ENCODE results near the gene TUBB4B. TPM values are rescaled to one million over a fixed set of nuclear protein-coding genes. Genes with fewer than 3 reads are reported as not detected.
"Not testable (repeated sequence)": the region's sequence is repeated elsewhere in the genome, so short reads cannot be mapped to it uniquely, and the experiment has no call there.

TUBB4B gene
- total RNA-seq, 8 experiments from 2014 or later, result 57.6 to 372 (median 151) TPM

DNA sequence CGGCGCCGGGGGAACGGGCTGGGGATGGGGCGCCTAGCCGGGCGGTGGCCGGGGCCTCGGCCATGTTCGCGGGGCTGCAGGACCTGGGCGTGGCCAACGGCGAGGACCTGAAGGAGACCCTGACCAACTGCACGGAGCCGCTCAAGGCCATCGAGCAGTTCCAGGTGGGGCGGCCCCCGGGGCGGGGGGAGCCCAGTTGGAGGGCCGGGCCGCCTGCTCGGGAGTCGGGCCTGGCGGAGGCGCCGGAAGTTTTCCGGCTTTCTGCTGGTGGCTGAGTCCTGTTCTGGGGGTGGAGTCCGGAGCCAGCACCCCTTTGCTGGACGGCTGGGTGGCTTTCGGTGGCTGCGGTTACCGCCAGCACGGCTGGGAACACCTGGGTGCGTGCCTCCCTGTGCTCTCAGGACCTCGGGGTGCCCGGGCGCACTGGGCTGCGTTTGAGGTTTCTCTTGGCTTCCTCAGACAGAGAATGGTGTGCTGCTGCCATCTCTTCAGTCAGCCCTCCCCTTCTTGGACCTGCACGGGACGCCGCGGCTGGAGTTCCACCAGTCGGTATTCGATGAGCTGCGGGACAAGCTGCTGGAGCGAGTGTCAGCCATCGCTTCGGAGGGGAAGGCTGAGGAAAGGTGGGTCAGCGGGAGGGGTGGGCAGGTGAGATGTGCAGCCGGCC, 14.5 kb downstream of the TUBB4B start:
- 0 to 13% (median 0%) methylated on average over 1 to 16 of the region's 51 CpGs; no CpG with 5 or more reads in 5 of the 10 experiments for WGBS, 10 experiments
- Histone ChIP-seq H3K4me1 (replicated peaks in 1 of 2) (peaks cover 24 to 34% of the 10 kb centered on the region in 2 donors), H3K4me3 (peak overlapping the region; percentile 61 to 99 (median 77)), H3K27ac (peak overlapping the region; percentile 40 to 88)
- in situ Hi-C loops (cut with MboI; ENCODE audit: low pct_unique_long_range_greater_than_20kb in 2 of 9, low sequenced_read_pairs in 9 of 9, unreplicated experiment in 9 of 9), result no loop called here
- ATAC-seq (replicated peaks in 6 of 8), result peak; percentile 42 to 71 (median 49)

DNA sequence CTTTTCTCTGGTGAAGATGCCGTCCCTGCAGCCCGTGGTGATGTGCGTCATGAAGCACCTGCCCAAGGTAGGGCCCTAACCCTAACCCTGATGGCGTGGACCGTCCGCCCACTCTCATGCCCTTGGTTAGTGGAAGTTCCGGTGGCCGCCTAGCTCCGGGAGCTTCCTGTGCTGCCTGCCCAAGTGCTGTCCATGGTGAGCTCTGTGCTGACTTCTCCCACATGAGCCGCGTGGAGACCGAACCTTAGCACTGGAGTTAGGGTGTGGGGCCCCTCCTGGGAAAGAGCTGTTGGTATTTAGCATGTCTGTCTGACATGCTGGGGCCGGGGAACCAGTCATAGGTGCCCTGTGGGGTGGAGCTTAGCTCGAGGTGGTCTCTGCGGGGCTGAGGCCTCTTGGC, 15.3 kb downstream of the TUBB4B start:
- Histone ChIP-seq H3K4me1 (replicated peaks in 1 of 2) (peaks cover 19 to 26% of the 10 kb centered on the region in 2 donors), H3K4me3 (peak overlapping the region; percentile 61 to 99 (median 77)), H3K27ac (no peak overlapping the region)
- ATAC-seq (replicated peaks in 6 of 8), result no peak
- in situ Hi-C loops (cut with MboI; ENCODE audit: low pct_unique_long_range_greater_than_20kb in 2 of 9, low sequenced_read_pairs in 9 of 9, unreplicated experiment in 9 of 9), result no loop called here
- 87 to 100% (median 89%) methylated on average over 2 to 6 of the region's 15 CpGs; no CpG with 5 or more reads in 6 of the 10 experiments for WGBS, 10 experiments

DNA sequence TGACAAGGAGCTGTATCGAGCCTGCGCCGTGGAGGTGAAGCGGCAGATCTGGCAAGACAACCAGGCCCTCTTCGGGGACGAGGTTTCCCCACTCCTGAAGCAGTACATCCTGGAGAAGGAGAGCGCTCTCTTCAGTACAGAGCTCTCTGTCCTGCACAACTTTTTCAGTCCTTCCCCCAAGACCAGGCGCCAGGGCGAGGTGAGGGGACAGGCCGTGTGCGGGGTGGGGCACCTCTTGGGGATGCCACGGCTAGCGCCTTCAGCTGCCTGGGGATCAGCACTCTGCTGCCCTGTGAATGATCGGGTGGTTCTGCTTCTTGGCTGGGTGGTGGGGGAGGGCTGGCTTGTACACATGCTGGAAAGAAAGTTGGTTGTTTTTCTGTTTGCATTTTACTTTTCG, 15.8 kb downstream of the TUBB4B start:
- in situ Hi-C loops (cut with MboI; ENCODE audit: low pct_unique_long_range_greater_than_20kb in 2 of 9, low sequenced_read_pairs in 9 of 9, unreplicated experiment in 9 of 9), result no loop called here
- 67 to 100% (median 90%) methylated on average over 1 to 4 of the region's 15 CpGs; no CpG with 5 or more reads in 6 of the 10 experiments for WGBS, 10 experiments
- Histone ChIP-seq H3K27ac (no peak overlapping the region), H3K4me3 (no peak overlapping the region), H3K4me1 (replicated peaks in 1 of 2) (peaks cover 14 to 22% of the 10 kb centered on the region in 2 donors)
- no peak for ATAC-seq (replicated peaks in 6 of 8)

DNA sequence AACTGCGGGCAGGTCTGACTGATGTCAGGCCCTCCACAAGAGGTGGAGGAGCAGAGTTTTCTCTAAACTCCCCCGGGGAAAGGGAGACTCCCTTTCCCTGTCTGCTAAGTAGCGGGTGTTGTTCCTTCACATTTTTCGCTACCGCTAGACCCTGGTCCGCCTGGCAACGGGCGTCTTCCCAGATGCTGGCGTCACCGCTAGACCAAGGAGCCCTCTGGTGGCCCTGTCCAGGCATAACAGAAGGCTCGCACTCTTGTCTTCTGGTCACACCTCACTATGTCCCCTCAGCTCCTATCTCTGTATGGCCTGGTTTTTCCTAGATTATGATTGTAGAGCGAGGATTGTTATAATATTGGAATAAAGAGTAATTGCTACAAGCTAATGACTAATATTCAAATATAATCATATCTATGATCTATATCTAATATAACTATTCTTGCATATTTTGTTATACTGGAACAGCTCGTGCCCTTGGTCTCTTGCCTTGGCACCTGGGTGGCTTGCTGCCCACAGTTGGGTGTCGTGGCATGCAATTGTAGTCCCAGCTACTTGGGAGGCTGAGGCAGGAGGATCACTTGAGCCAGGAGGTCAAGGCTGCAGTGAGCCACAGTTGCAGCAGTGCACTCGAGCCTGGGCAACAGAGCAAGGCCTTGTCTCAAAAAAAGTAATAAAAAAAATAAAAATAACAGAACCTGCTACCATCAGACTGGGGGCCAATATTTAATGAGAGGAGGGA, 21.3 kb downstream of the TUBB4B start:
- ATAC-seq (replicated peaks in 6 of 8), result peak in 1 of 8 experiments; percentile 13
- 50 to 100% (median 76%) methylated on average over 1 to 10 of the region's 15 CpGs; no CpG with 5 or more reads in 4 of the 10 experiments for WGBS, 10 experiments

DNA sequence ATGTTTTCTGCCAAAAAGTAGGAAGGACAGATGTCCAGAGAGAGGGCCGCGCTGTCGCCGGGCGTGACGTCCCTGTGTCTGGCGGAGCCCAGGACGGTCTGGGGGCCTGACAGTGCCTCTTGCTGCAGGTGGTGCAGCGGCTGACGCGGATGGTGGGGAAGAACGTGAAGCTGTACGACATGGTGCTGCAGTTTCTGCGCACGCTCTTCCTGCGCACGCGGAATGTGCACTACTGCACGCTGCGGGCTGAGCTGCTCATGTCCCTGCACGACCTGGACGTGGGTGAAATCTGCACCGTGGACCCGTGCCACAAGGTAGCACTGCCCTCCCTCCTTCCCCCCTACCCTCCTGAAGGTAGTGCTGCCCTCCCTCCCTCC, 21.8 kb downstream of the TUBB4B start:
- ATAC-seq (replicated peaks in 6 of 8), result peak in 2 of 8 experiments; percentile 5 to 18
- 80 to 100% (median 90%) methylated on average over 4 to 12 of the region's 24 CpGs; no CpG with 5 or more reads in 6 of the 10 experiments for WGBS, 10 experiments
- in situ Hi-C loops (cut with MboI; ENCODE audit: low pct_unique_long_range_greater_than_20kb in 2 of 9, low sequenced_read_pairs in 9 of 9, unreplicated experiment in 9 of 9), result no loop called here
- no peak overlapping the region for H3K27ac ChIP-seq
- no peak overlapping the region for H3K4me3 ChIP-seq
- peaks cover 0 to 2% of the 10 kb centered on the region in 2 donors for H3K4me1 ChIP-seq (replicated peaks in 1 of 2)

More for the DNA sequence above, 21.3 kb downstream of the TUBB4B start:
- H3K4me3 ChIP-seq; H3K27ac ChIP-seq; in situ Hi-C loops (cut with MboI; ENCODE audit: low pct_unique_long_range_greater_than_20kb in 2 of 9, low sequenced_read_pairs in 9 of 9, unreplicated experiment in 9 of 9); H3K4me1 ChIP-seq (replicated peaks in 1 of 2): not testable (repeated sequence)

DNA sequence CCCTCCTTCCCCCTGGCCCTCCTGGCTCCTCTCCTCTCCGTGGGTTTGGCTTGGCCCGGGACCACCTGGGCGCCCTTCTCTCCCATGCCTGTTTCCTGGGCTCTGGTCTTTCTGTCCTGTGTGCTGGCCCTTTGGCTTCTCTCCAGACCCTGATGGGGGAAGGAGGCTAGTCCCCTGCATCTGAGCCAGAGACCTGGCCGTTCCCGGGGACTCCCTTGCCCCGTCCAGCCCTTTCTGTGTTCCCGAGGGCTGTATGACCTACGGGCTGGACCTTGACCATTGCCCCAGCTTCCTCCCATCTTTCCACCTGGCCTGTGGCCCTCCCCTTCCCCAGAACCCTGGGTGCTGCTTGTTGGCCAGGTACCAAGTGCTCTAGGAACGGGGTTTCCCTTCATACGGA, 22.4 kb downstream of the TUBB4B start:
- in situ Hi-C loops (cut with MboI; ENCODE audit: low pct_unique_long_range_greater_than_20kb in 2 of 9, low sequenced_read_pairs in 9 of 9, unreplicated experiment in 9 of 9), result no loop called here
- Histone ChIP-seq H3K4me3 (no peak overlapping the region), H3K27ac (no peak overlapping the region), H3K4me1 (replicated peaks in 1 of 2) (peaks cover 0 to 2% of the 10 kb centered on the region in 2 donors)
- no peak for ATAC-seq (replicated peaks in 6 of 8)
- WGBS, 10 experiments, result 33 to 100% (median 94%) methylated on average over 2 to 6 of the region's 10 CpGs; no CpG with 5 or more reads in 7 of the 10 experiments

DNA sequence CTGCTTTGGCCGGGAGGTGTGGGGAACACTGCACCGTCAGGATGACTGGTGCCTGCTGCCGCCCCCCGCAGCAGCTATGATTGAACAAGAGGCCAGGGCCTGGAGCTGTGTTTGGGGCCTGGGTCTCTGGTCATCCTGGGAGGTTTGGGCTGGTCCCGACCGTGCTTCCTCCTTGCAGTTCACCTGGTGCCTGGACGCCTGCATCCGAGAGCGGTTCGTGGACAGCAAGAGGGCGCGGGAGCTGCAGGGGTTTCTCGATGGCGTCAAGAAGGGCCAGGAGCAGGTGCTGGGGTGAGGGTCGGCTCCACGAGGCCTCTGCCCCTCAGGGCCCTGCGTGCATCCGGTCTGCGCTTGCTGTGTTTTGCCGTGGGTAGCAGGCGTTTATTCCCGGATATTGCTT, 23.0 kb downstream of the TUBB4B start:
- WGBS, 10 experiments, result 80 to 93% (median 90%) methylated on average over 2 to 20 of the region's 22 CpGs; no CpG with 5 or more reads in 6 of the 10 experiments
- in situ Hi-C loops (cut with MboI; ENCODE audit: low pct_unique_long_range_greater_than_20kb in 2 of 9, low sequenced_read_pairs in 9 of 9, unreplicated experiment in 9 of 9), result no loop called here
- Histone ChIP-seq H3K27ac (no peak overlapping the region), H3K4me1 (replicated peaks in 1 of 2) (peaks cover 0 to 2% of the 10 kb centered on the region in 2 donors), H3K4me3 (no peak overlapping the region)
- ATAC-seq (replicated peaks in 6 of 8), result no peak

DNA sequence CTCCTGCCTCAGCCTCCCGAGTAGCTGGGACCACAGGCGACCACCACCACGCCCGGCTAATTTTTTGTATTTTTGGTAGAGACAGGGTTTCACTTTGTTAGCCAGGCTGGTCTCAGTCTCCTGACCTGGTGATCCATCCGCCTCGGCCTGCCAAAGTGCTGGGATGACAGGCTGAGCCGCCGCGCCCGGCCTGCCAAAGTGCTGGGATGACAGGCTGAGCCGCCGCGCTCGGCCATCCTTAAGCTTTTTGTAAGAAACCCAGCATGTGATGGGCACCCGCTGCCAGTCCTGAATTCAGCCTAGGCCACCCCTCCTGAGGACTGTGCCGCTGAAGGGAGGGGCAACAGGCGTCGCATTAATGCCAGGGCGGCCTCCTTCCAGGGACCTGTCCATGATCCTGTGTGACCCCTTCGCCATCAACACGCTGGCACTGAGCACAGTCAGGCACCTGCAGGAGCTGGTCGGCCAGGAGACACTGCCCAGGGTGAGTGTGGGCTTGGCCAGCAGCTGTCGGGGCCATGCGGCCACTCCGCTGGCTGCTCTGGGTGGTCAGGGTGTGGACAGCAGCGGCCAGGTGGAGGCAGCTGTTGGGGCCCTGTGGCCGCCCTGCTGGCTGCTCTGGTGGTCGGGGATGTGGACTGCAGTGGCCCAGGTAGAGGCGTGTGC, 24.5 kb downstream of the TUBB4B start:
- 60 to 100% (median 100%) methylated on average over 1 to 4 of the region's 29 CpGs; no CpG with 5 or more reads in 1 of the 10 experiments for WGBS, 10 experiments
- ATAC-seq (replicated peaks in 6 of 8), result peak in 2 of 8 experiments; percentile 6 to 7
- in situ Hi-C loops (cut with MboI; ENCODE audit: low pct_unique_long_range_greater_than_20kb in 2 of 9, low sequenced_read_pairs in 9 of 9, unreplicated experiment in 9 of 9), result no loop called here
- H3K4me1 ChIP-seq (replicated peaks in 1 of 2), result peaks cover 0 to 2% of the 10 kb centered on the region in 2 donors
- no peak overlapping the region for H3K27ac ChIP-seq
- H3K4me3 ChIP-seq, result no peak overlapping the region

DNA sequence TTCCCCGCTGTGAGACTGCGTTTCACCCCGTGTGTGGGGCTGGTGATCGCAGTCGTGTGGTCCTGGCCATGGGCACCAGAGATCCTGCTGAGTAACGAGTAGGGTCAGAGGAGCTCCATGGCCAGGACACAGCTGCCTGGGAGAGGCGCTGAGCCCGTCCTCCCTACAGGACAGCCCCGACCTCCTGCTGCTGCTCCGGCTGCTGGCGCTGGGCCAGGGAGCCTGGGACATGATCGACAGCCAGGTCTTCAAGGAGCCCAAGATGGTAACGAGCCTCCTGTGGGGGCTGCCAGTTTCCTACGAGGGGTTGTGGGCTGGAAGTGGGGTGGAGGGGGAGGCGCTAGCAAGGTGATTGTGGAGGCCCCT, 25.1 kb downstream of the TUBB4B start:
- in situ Hi-C loops (cut with MboI; ENCODE audit: low pct_unique_long_range_greater_than_20kb in 2 of 9, low sequenced_read_pairs in 9 of 9, unreplicated experiment in 9 of 9), result no loop called here
- ATAC-seq (replicated peaks in 6 of 8), result peak in 2 of 8 experiments; percentile 2 to 3
- H3K27ac ChIP-seq, result no peak overlapping the region
- H3K4me1 ChIP-seq (replicated peaks in 1 of 2), result peaks cover 0 to 2% of the 10 kb centered on the region in 2 donors
- no peak overlapping the region for H3K4me3 ChIP-seq
- WGBS, 10 experiments, result no CpG with 5 or more reads among the region's 15 CpGs

DNA sequence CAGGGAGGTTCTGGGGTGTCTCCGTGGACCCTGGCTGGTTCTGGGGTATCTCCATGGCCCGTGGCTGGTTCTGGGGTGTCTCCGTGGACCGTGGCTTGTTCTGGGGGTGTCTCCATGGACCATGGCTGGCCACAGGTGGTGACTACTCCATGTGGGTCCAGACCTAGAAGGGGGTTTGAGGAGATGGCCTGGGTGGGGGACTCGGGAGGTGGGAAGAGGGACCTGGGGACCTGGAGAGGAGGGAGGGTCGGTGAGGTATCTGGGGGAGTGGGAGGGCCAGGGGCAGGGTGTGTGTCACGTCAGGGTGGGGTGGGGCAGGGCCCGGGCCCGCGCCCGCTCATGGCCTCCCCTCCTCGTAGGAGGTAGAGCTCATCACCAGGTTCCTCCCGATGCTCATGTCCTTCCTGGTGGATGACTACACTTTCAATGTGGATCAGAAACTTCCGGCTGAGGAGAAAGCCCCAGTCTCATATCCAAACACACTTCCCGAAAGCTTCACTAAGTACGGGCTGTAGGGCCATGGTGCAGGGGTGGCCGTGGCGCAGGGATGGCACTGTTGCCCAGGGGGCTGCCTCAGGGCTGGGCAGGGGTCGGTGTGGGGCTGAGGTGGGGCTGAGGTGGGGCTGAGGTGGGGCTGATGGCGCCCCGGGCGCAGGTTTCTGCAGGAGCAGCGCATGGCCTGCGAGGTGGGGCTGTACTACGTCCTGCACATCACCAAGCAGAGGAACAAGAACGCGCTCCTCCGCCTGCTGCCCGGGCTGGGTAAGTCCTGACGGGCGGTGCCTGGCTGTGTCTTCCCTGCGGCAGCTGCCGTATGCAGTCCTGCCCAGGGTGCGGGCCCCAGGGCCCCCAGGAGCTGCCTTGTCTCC, 25.7 kb downstream of the TUBB4B start:
- peak in 5 of 8 experiments; percentile 7 to 49 (median 16) for ATAC-seq (replicated peaks in 6 of 8)
- Histone ChIP-seq H3K4me3 (no peak overlapping the region), H3K27ac (no peak overlapping the region), H3K4me1 (replicated peaks in 1 of 2) (peaks cover 0 to 2% of the 10 kb centered on the region in 2 donors)
- 80 to 100% methylated on average over 1 of the region's 34 CpGs; no CpG with 5 or more reads in 8 of the 10 experiments for WGBS, 10 experiments
- in situ Hi-C loops (cut with MboI; ENCODE audit: low pct_unique_long_range_greater_than_20kb in 2 of 9, low sequenced_read_pairs in 9 of 9, unreplicated experiment in 9 of 9), result no loop called here

DNA sequence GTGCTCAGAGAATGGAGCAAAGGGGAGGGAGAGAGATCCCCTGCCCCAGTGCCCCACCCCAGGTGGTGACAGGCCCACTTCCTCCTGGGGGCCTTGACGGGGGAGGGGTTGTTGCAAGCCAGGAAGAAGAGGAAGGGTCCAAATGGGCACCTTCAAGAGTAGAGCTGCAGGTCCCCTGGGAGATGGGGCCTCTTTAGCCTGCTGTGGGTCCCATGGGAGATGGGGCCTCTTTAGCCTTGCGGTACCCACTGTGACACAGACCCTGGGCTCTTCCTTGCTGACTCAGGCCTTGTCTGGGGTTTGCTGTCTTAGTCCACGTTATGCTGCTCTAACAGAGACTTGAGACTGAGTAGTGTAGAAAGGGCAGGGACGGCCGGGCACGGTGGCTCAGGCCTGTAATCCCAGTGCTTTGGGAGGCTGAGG, 26.9 kb downstream of the TUBB4B start:
- Histone ChIP-seq H3K4me1 (replicated peaks in 1 of 2) (no peaks in the 10 kb centered on the region), H3K4me3 (no peak overlapping the region), H3K27ac (no peak overlapping the region)
- in situ Hi-C loops (cut with MboI; ENCODE audit: low pct_unique_long_range_greater_than_20kb in 2 of 9, low sequenced_read_pairs in 9 of 9, unreplicated experiment in 9 of 9), result no loop called here
- 0 to 100% (median 96%) methylated on average over 1 to 4 of the region's 6 CpGs; no CpG with 5 or more reads in 6 of the 10 experiments for WGBS, 10 experiments
- no peak for ATAC-seq (replicated peaks in 6 of 8)

DNA sequence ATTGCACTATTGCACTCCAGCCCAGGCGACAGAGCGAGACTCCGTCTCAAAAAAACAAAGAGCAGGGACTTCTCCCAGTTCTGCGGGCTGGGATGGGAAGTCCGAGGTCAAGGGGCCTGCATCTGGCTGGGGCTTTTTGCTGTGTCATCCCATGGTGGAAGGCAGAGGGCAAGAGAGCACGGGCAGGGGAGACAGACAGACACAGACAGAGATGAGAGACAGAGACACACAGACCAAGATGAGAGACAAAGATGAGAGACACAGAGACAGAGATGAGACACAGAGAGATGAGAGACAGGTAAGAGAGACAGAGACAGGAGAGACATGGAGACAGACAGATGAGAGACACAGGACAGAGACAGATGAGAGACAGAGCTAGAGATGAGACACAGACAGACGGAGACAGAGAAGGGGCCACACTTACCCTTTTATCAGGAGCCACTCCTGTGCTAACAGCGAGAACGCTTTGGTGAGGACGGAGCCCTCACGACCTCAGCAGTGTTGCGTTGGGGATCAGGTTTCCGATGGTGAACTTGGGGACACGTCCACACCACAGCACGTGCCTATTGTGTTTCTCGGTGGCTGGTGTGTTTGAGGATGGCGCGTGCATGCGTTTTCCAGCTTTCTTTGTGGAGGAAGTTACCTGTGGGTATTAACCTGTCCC, 27.6 kb downstream of the TUBB4B start:
- in situ Hi-C loops (cut with MboI; ENCODE audit: low pct_unique_long_range_greater_than_20kb in 2 of 9, low sequenced_read_pairs in 9 of 9, unreplicated experiment in 9 of 9), result no loop called here
- no peaks in the 10 kb centered on the region for H3K4me1 ChIP-seq (replicated peaks in 1 of 2)
- 80 to 100% (median 93%) methylated on average over 1 to 13 of the region's 19 CpGs; no CpG with 5 or more reads in 2 of the 10 experiments for WGBS, 10 experiments
- H3K4me3 ChIP-seq, result no peak overlapping the region
- ATAC-seq (replicated peaks in 6 of 8), result no peak
- no peak overlapping the region for H3K27ac ChIP-seq

Data from motor neuron (in vitro differentiated cells).